CD4-positive, alpha-beta memory T cell (primary cell): ENCODE results near the gene SETD9. TPM values are rescaled to one million over a fixed set of nuclear protein-coding genes. Genes with fewer than 3 reads are reported as not detected.

Experiments
- CTCF ChIA-PET: fragments of 350-600 bp; sonication (Branson Sonifier 250); formaldehyde crosslinking; loops from one replicate; lab custom pipeline; 2021; ENCODE audit warnings: inconsistent platforms; ENCODE audit not compliant: partially characterized antibody; lab: Charles Lee
- POLR2A ChIA-PET: fragments of 350-600 bp; sonication (Branson Sonifier 250); formaldehyde crosslinking; loops from one replicate; lab custom pipeline; 2021; ENCODE audit not compliant: partially characterized antibody; lab: Charles Lee
- DNase-seq, 5 donors: peaks; one replicate each; pipeline versions ENCODE4 v3.0.0 to v3.0.0-alpha.2; 2020 to 2022; ENCODE audit warnings: mixed read lengths in 1 of 5
- H3K27ac ChIP-seq: one replicate; pipeline ENCODE4 v1.7.0; 2013; ENCODE audit warnings: low read depth, low read length
- H3K27me3 ChIP-seq: 2 replicates; pipeline ENCODE4 v1.7.0; 2013; ENCODE audit warnings: mild to moderate bottlenecking, low read length, moderate library complexity; ENCODE audit not compliant: insufficient read depth
- H3K36me3 ChIP-seq: 2 replicates; pipeline ENCODE4 v1.7.0; 2013; ENCODE audit warnings: mild to moderate bottlenecking, low read length, moderate library complexity; ENCODE audit not compliant: insufficient read depth
- H3K4me1 ChIP-seq: 2 replicates; pipeline ENCODE4 v1.7.0; 2013; ENCODE audit warnings: mild to moderate bottlenecking, low read length, moderate library complexity; ENCODE audit not compliant: insufficient read depth
- H3K4me3 ChIP-seq, 2 donors: one replicate each; pipeline ENCODE4 v1.7.0; 2013; ENCODE audit warnings: low read length in 2 of 2, mild to moderate bottlenecking in 1 of 2
- H3K9me3 ChIP-seq, 2 donors: one replicate each; pipeline ENCODE4 v1.7.0; 2013; ENCODE audit warnings: low read length in 2 of 2, control low read depth in 1 of 2; ENCODE audit not compliant: control insufficient read depth in 1 of 2
- H3K27ac Mint-ChIP-seq, 7 donors: one replicate each; pipeline ENCODE4 v1.8.0; 2020 to 2021; ENCODE audit warnings: mixed read lengths in 7 of 7, mild to moderate bottlenecking in 6 of 7, inconsistent platforms in 3 of 7, moderate library complexity in 3 of 7
- H3K27me3 Mint-ChIP-seq, 2 donors: one replicate each; pipeline ENCODE4 v1.8.0; 2020 to 2021; ENCODE audit warnings: mixed read lengths in 2 of 2
- H3K36me3 Mint-ChIP-seq, 2 donors: one replicate each; pipeline ENCODE4 v1.8.0; 2020 to 2021; ENCODE audit warnings: mixed read lengths in 2 of 2, inconsistent platforms in 1 of 2, mild to moderate bottlenecking in 1 of 2
- H3K4me1 Mint-ChIP-seq, 4 donors: one replicate each; pipeline ENCODE4 v1.8.0; 2020 to 2021; ENCODE audit warnings: mixed read lengths in 4 of 4, mild to moderate bottlenecking in 1 of 4
- H3K4me3 Mint-ChIP-seq, 8 donors: one replicate each; pipeline ENCODE4 v1.8.0; 2020 to 2021; ENCODE audit warnings: mixed read lengths in 8 of 8, mild to moderate bottlenecking in 7 of 8, moderate library complexity in 6 of 8, inconsistent platforms in 3 of 8
- H3K9me3 Mint-ChIP-seq, 8 donors: one replicate each; pipeline ENCODE4 v1.8.0; 2020 to 2021; ENCODE audit warnings: mixed read lengths in 8 of 8, mild to moderate bottlenecking in 5 of 8, inconsistent platforms in 3 of 8, moderate library complexity in 1 of 8
- intact Hi-C: fragments of 100-400 bp; cut with micrococcal nuclease; formaldehyde crosslinking; loops from one replicate; pipeline ENCODE4 v1.15.1; 2023
- polyA plus RNA-seq, 2 donors: library from polyadenylated mRNA; unstranded; fragments of 300-500 nt; fragmentation: Illumina TruSeq; gene quantifications; one replicate each; pipeline ENCODE4 v1.2.3, GENCODE V29; 2021
- total RNA-seq, 2 experiments: library from RNA; stranded (reverse); gene quantifications; one replicate each; pipeline ENCODE4 v1.2.3, GENCODE V29; 2021

Gene SETD9
- total and polyA plus RNA-seq, 4 experiments from 2014 or later, result 3.8 to 11.1 (median 7.5) TPM

- peaks cover 13% of the 10 kb centered on the region for H3K4me1 ChIP-seq
- no peak for DNase-seq
- ChIA-PET CTCF (no interaction called here), POLR2A (no interaction called here)
- intact Hi-C loops, result no loop called here
- H3K27me3 Mint-ChIP-seq, result no peaks in the 10 kb centered on the region
- H3K36me3 Mint-ChIP-seq, result peaks cover 71 to 90% of the 10 kb centered on the region in 2 donors
- no peak overlapping the region for H3K4me3 ChIP-seq
- peak overlapping the region in 2 of 7 donors; percentile 38 to 43 for H3K27ac Mint-ChIP-seq
- peaks cover 11 to 34% (median 23%) of the 10 kb centered on the region in 4 donors for H3K4me1 Mint-ChIP-seq
- H3K9me3 Mint-ChIP-seq, result no peaks in the 10 kb centered on the region
- H3K27ac ChIP-seq, result no peak overlapping the region
- H3K27me3 ChIP-seq, result no peaks in the 10 kb centered on the region
- H3K4me3 Mint-ChIP-seq, result no peak overlapping the region
- H3K36me3 ChIP-seq, result peaks cover 82% of the 10 kb centered on the region
- H3K9me3 ChIP-seq, result no peaks in the 10 kb centered on the region
Observed at GRCh38 chr5:56881571-56881970, 27.8 kb upstream of the SETD9 start.

DNA sequence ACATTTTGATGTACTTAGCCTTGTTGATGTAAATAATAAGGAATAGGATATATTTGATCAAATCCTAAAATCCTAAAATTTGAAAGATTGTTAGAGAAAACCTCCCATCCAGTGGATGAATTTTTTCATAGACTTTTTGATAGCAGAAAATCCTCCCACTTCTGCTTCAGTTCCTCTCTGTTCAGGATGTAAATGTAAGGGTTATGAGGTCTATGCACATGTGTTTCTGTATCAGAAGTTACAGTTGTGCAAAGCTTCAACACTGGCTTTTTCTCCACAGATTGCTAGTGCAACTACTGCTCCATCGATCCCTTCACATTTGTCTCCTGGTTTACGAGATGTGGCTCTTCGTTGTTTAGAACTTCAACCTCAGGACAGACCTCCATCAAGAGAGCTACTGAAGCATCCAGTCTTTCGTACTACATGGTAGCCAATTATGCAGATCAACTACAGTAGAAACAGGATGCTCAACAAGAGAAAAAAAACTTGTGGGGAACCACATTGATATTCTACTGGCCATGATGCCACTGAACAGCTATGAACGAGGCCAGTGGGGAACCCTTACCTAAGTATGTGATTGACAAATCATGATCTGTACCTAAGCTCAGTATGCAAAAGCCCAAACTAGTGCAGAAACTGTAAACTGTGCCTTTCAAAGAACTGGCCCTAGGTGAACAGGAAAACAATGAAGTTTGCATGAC, 16.0 kb upstream of the SETD9 start:
- peaks cover 41% of the 10 kb centered on the region for H3K36me3 ChIP-seq
- no peak overlapping the region for H3K4me3 ChIP-seq
- H3K4me1 Mint-ChIP-seq, result peaks cover 8 to 26% (median 11%) of the 10 kb centered on the region in 4 donors
- peak overlapping the region in 3 of 7 donors; percentile 21 to 70 (median 42) for H3K27ac Mint-ChIP-seq
- H3K27ac ChIP-seq, result no peak overlapping the region
- intact Hi-C loops, result loop anchor here (2.0 kb wide), 1 partner anchor 623 kb away; no protein-coding TSS in a partner anchor
- H3K4me3 Mint-ChIP-seq, result no peak overlapping the region
- peaks cover 54 to 74% of the 10 kb centered on the region in 2 donors for H3K36me3 Mint-ChIP-seq
- no peaks in the 10 kb centered on the region for H3K9me3 Mint-ChIP-seq
- ChIA-PET CTCF (interaction anchor here (0.6 to 2.1 kb wide), 4 partner anchors 245 to 629 kb away, joined by 3 to 4 read pairs (median 4); no protein-coding TSS in a partner anchor), POLR2A (no interaction called here)
- H3K27me3 Mint-ChIP-seq, result no peaks in the 10 kb centered on the region
- DNase-seq, result no peak
- no peaks in the 10 kb centered on the region for H3K4me1 ChIP-seq
- no peaks in the 10 kb centered on the region for H3K27me3 ChIP-seq
- H3K9me3 ChIP-seq, result no peaks in the 10 kb centered on the region

DNA sequence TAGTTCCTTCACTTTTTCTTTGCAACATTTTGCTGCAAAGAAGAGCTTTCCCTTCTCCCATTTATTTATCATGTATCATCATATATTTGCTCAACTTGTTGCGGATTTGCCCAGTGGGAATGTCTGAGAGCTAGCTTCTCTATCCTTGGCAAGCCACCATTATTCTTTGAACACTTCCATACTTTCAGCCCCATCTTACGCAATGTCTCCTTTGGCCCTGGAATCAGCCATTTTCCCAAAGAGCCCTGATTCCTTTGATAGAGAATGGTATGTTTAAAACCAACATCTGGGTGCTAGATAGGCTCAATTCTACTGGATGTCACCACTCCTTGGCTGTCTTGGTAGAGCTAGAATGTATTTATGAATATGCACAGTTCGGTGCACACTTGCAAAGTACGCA, 12.6 kb upstream of the SETD9 start:
- H3K27me3 Mint-ChIP-seq, result no peaks in the 10 kb centered on the region
- H3K4me3 Mint-ChIP-seq, result no peak overlapping the region
- no peak for DNase-seq
- intact Hi-C loops, result no loop called here
- Histone ChIP-seq H3K4me1 (no peaks in the 10 kb centered on the region), H3K36me3 (peaks cover 16% of the 10 kb centered on the region), H3K27me3 (no peaks in the 10 kb centered on the region), H3K4me3 (no peak overlapping the region), H3K9me3 (no peaks in the 10 kb centered on the region), H3K27ac (no peak overlapping the region)
- ChIA-PET POLR2A (interaction anchor here (1.1 to 1.6 kb wide), 2 partner anchors 14 to 223 kb away, joined by 3 to 4 read pairs; no protein-coding TSS in a partner anchor), CTCF (interaction anchor here (1.0 to 9.0 kb wide), 8 partner anchors 11 to 629 kb away, joined by 3 to 143 read pairs (median 4); no protein-coding TSS in a partner anchor)
- peaks cover 5 to 19% (median 10%) of the 10 kb centered on the region in 4 donors for H3K4me1 Mint-ChIP-seq
- H3K9me3 Mint-ChIP-seq, result no peaks in the 10 kb centered on the region
- peaks cover 26 to 43% of the 10 kb centered on the region in 2 donors for H3K36me3 Mint-ChIP-seq
- peak overlapping the region in 4 of 7 donors; percentile 20 to 61 (median 23) for H3K27ac Mint-ChIP-seq

DNA sequence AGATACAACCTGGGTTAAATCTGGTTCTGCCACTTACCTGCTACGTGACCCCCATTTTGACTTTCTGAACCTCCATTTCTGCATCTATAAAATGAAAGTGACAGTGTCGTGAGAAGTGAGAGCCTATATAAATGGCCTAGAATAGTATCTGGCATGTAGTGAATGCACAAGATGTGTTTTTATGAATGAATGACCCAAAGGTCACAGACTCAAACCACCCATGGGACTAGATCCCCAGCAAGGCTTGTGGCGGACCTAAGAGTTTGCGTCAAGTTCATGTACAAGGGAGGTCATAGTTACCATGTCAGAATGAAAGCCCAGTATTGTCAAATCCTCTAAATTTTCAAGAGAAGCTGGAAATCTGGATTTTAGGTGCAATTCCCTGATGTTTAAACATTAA, 11.2 kb upstream of the SETD9 start:
- H3K4me1 Mint-ChIP-seq, result peaks cover 5 to 10% (median 9%) of the 10 kb centered on the region in 4 donors
- no peak for DNase-seq
- intact Hi-C loops, result no loop called here
- Histone ChIP-seq H3K9me3 (no peaks in the 10 kb centered on the region), H3K4me3 (no peak overlapping the region), H3K4me1 (no peaks in the 10 kb centered on the region), H3K27ac (no peak overlapping the region), H3K36me3 (peaks cover 13% of the 10 kb centered on the region), H3K27me3 (no peaks in the 10 kb centered on the region)
- peak overlapping the region in 2 of 7 donors; percentile 14 to 66 for H3K27ac Mint-ChIP-seq
- H3K27me3 Mint-ChIP-seq, result no peaks in the 10 kb centered on the region
- peaks cover 17 to 32% of the 10 kb centered on the region in 2 donors for H3K36me3 Mint-ChIP-seq
- H3K9me3 Mint-ChIP-seq, result no peaks in the 10 kb centered on the region
- ChIA-PET CTCF (interaction anchor here (1.2 to 9.0 kb wide), 5 partner anchors 18 to 627 kb away, joined by 3 to 143 read pairs (median 51); no protein-coding TSS in a partner anchor), POLR2A (interaction anchor here (1.1 to 1.2 kb wide), 2 partner anchors 222 to 275 kb away, joined by 3 read pairs; partner anchors contain the start of gene GPBP1)
- H3K4me3 Mint-ChIP-seq, result peak overlapping the region in 1 of 8 donors; percentile 19

GRCh38 chr5:56900395-56900794, 9.0 kb upstream of the SETD9 start:
- POLR2A ChIA-PET, result interaction anchor here (0.7 to 1.1 kb wide), 2 partner anchors 10 to 630 kb away, joined by 3 to 4 read pairs; no protein-coding TSS in a partner anchor
- no peak overlapping the region for H3K4me3 ChIP-seq
- no peak for DNase-seq
- CTCF ChIA-PET, result interaction anchor here (0.8 to 9.0 kb wide), 28 partner anchors 10 to 638 kb away, joined by 3 to 143 read pairs (median 4); partner anchors contain the start of gene SETD9
- no peak overlapping the region for H3K27ac ChIP-seq
- Mint-ChIP-seq H3K27me3 (no peaks in the 10 kb centered on the region), H3K9me3 (peaks cover 0 to 2% (median 0%) of the 10 kb centered on the region in 8 donors), H3K4me1 (peaks cover 2 to 6% (median 4%) of the 10 kb centered on the region in 4 donors), H3K4me3 (no peak overlapping the region), H3K27ac (no peak overlapping the region), H3K36me3 (peaks cover 7 to 13% of the 10 kb centered on the region in 2 donors)
- H3K4me1 ChIP-seq, result no peaks in the 10 kb centered on the region
- H3K36me3 ChIP-seq, result no peaks in the 10 kb centered on the region
- intact Hi-C loops, result loop anchor here (2.0 to 5.0 kb wide), 2 partner anchors 397 to 1560 kb away; partner anchors contain the start of gene PLK2
- H3K9me3 ChIP-seq, result no peaks in the 10 kb centered on the region
- no peaks in the 10 kb centered on the region for H3K27me3 ChIP-seq

- CTCF ChIA-PET, result interaction anchor here (0.6 to 9.0 kb wide), 38 partner anchors 9 to 1562 kb away, joined by 3 to 143 read pairs (median 4); partner anchors contain the start of gene SETD9
- POLR2A ChIA-PET, result interaction anchor here (0.8 kb wide), 1 partner anchor 272 kb away, joined by 3 read pairs; no protein-coding TSS in a partner anchor
- Mint-ChIP-seq H3K4me3 (no peak overlapping the region), H3K36me3 (peaks cover 4 to 9% of the 10 kb centered on the region in 2 donors), H3K4me1 (peaks cover 2 to 6% (median 4%) of the 10 kb centered on the region in 4 donors), H3K9me3 (peaks cover 0 to 2% (median 0%) of the 10 kb centered on the region in 8 donors), H3K27ac (no peak overlapping the region), H3K27me3 (no peaks in the 10 kb centered on the region)
- H3K4me3 ChIP-seq, result no peak overlapping the region
- H3K9me3 ChIP-seq, result no peaks in the 10 kb centered on the region
- no peaks in the 10 kb centered on the region for H3K4me1 ChIP-seq
- H3K27ac ChIP-seq, result no peak overlapping the region
- intact Hi-C loops, result loop anchor here (1.0 to 5.0 kb wide), 5 partner anchors 237 to 1560 kb away; partner anchors contain the start of gene PLK2
- peak in 4 of 5 donors; percentile 43 to 64 (median 54) for DNase-seq
- no peaks in the 10 kb centered on the region for H3K36me3 ChIP-seq
- H3K27me3 ChIP-seq, result no peaks in the 10 kb centered on the region
Observed at GRCh38 chr5:56900858-56901578, 8.4 kb upstream of the SETD9 start.
